ENCODE measurements around the gene S100A7A. TPM values are rescaled to one million over a fixed set of nuclear protein-coding genes. Genes with fewer than 3 reads are reported as not detected.

Gene S100A7A
- total and polyA plus RNA-seq, 7 donors = not detected

- TF ChIP-seq CTCF (IDR thresholded peaks at IDR 0.05) = no peak
- Histone ChIP-seq H3K9me3 (no peaks in the 10 kb centered on the region), H3K36me3 (ENCODE audit: insufficient read depth in 1 of 2, low read depth in 1 of 2) (no peaks in the 10 kb centered on the region), H3K4me3 (no peak overlapping the region), H3K27me3 (ENCODE audit: insufficient read depth in 3 of 3, low read length in 2 of 3) (peaks cover 0 to 4% (median 0%) of the 10 kb centered on the region in 3 donors), H3K4me1 (no peaks in the 10 kb centered on the region), H3K27ac (no peak overlapping the region)
- 74 to 81% (median 75%) methylated on average over 11 of the region's 11 CpGs for WGBS, 3 donors
- DNase-seq (no peak), ATAC-seq (no peak)
- intact Hi-C loops (cut with DNase I) = no loop called here
Observed at GRCh38 chr1:153434746-153435455, 18.6 kb downstream of the S100A7A start.

- Histone ChIP-seq H3K9me3 (no peaks in the 10 kb centered on the region), H3K27ac (no peak overlapping the region), H3K27me3 (ENCODE audit: insufficient read depth in 3 of 3, low read length in 2 of 3) (peaks cover 0 to 4% (median 0%) of the 10 kb centered on the region in 3 donors), H3K36me3 (ENCODE audit: insufficient read depth in 1 of 2, low read depth in 1 of 2) (no peaks in the 10 kb centered on the region), H3K4me3 (no peak overlapping the region), H3K4me1 (no peaks in the 10 kb centered on the region)
- intact Hi-C loops (cut with DNase I) = no loop called here
- TF ChIP-seq CTCF (IDR thresholded peaks at IDR 0.05) = no peak
- 86 to 91% (median 87%) methylated on average over 4 of the region's 4 CpGs for WGBS, 3 donors
- ATAC-seq = no peak
- DNase-seq = no peak
Observed at GRCh38 chr1:153437236-153437635, 20.9 kb downstream of the S100A7A start.

- intact Hi-C loops (cut with DNase I) = no loop called here
- 59 to 64% (median 60%) methylated on average over 7 of the region's 7 CpGs for WGBS, 3 donors
Observed at GRCh38 chr1:153438599-153438998, 22.3 kb downstream of the S100A7A start.

GRCh38 chr1:153439273-153439672 is 23.0 kb downstream of the S100A7A start:
- Histone ChIP-seq H3K27me3 (ENCODE audit: insufficient read depth in 3 of 3, low read length in 2 of 3) (peaks cover 0 to 10% (median 4%) of the 10 kb centered on the region in 3 donors), H3K9me3 (no peaks in the 10 kb centered on the region), H3K4me1 (no peaks in the 10 kb centered on the region), H3K36me3 (ENCODE audit: insufficient read depth in 1 of 2, low read depth in 1 of 2) (no peaks in the 10 kb centered on the region), H3K4me3 (no peak overlapping the region), H3K27ac (no peak overlapping the region)
- intact Hi-C loops (cut with DNase I) = no loop called here
- no peak for TF ChIP-seq CTCF (IDR thresholded peaks at IDR 0.05)
- no peak for DNase-seq
- no peak for ATAC-seq

More at GRCh38 chr1:153438599-153438998, 22.3 kb downstream of the S100A7A start:
- no peak for TF ChIP-seq CTCF (IDR thresholded peaks at IDR 0.05)
- peaks cover 0 to 4% (median 4%) of the 10 kb centered on the region in 3 donors for H3K27me3 ChIP-seq (ENCODE audit: insufficient read depth in 3 of 3, low read length in 2 of 3)
- no peaks in the 10 kb centered on the region for H3K4me1 ChIP-seq
- no peak overlapping the region for H3K27ac ChIP-seq
- H3K36me3 ChIP-seq (ENCODE audit: insufficient read depth in 1 of 2, low read depth in 1 of 2) = no peaks in the 10 kb centered on the region
- no peak for DNase-seq
- no peak overlapping the region for H3K4me3 ChIP-seq
- no peaks in the 10 kb centered on the region for H3K9me3 ChIP-seq
- no peak for ATAC-seq

All from psoas muscle (tissue), 8 donors.